ENCODE measurements around the gene CHSY3.

CHSY3 gene

GRCh38 chr5:130000460-130000859 lies 96.2 kb downstream of the CHSY3 start:
- Histone ChIP-seq H3K4me3 (ENCODE audit: low read length) (no peak overlapping the region), H3K27me3 (ENCODE audit: control insufficient read depth, low read length) (no peaks in the 10 kb centered on the region), H3K4me1 (ENCODE audit: control insufficient read depth, low read length) (no peaks in the 10 kb centered on the region), H3K79me2 (ENCODE audit: control insufficient read depth, low read length) (no peaks in the 10 kb centered on the region), H4K20me1 (ENCODE audit: control insufficient read depth, insufficient read depth, low read depth, low read length) (no peaks in the 10 kb centered on the region), H3K27ac (ENCODE audit: low read depth, low read length) (no peak overlapping the region), H3F3A (ENCODE audit: control insufficient read depth, insufficient read depth) (no peaks in the 10 kb centered on the region), H3K4me2 (ENCODE audit: low read length) (no peak overlapping the region), H3K9me3 (ENCODE audit: control insufficient read depth, insufficient read depth, low read length) (no peaks in the 10 kb centered on the region), H3K36me3 (ENCODE audit: control insufficient read depth, low read length) (no peaks in the 10 kb centered on the region), H3K9me2 (replicated peaks; ENCODE audit: control insufficient read depth, low read length) (no peaks in the 10 kb centered on the region)
- TF ChIP-seq EZH2phosphoT487 (IDR thresholded peaks at IDR 0.05; ENCODE audit: borderline replicate concordance, low read length) (no peak), CTCF (IDR thresholded peaks at IDR 0.05; ENCODE audit: low read depth, low read length, poor library complexity, severe bottlenecking) (no peak)

- Histone ChIP-seq H4K20me1 (ENCODE audit: control insufficient read depth, insufficient read depth, low read depth, low read length) (no peaks in the 10 kb centered on the region), H3K9me3 (ENCODE audit: control insufficient read depth, insufficient read depth, low read length) (no peaks in the 10 kb centered on the region), H3K27ac (ENCODE audit: low read depth, low read length) (no peak overlapping the region), H3K79me2 (ENCODE audit: control insufficient read depth, low read length) (no peaks in the 10 kb centered on the region), H3K9me2 (replicated peaks; ENCODE audit: control insufficient read depth, low read length) (no peaks in the 10 kb centered on the region), H3K4me3 (ENCODE audit: low read length) (no peak overlapping the region), H3K4me1 (ENCODE audit: control insufficient read depth, low read length) (no peaks in the 10 kb centered on the region), H3F3A (ENCODE audit: control insufficient read depth, insufficient read depth) (no peaks in the 10 kb centered on the region), H3K27me3 (ENCODE audit: control insufficient read depth, low read length) (no peaks in the 10 kb centered on the region), H3K4me2 (ENCODE audit: low read length) (no peak overlapping the region), H3K36me3 (ENCODE audit: control insufficient read depth, low read length) (no peaks in the 10 kb centered on the region)
- no peak for TF ChIP-seq CTCF (IDR thresholded peaks at IDR 0.05; ENCODE audit: low read depth, low read length, poor library complexity, severe bottlenecking)
- no peak for TF ChIP-seq EZH2phosphoT487 (IDR thresholded peaks at IDR 0.05; ENCODE audit: borderline replicate concordance, low read length)
Observed at GRCh38 chr5:130002183-130002582, 97.9 kb downstream of the CHSY3 start.

GRCh38 chr5:130002876-130003275 lies 98.6 kb downstream of the CHSY3 start:
- TF ChIP-seq CTCF (IDR thresholded peaks at IDR 0.05; ENCODE audit: low read depth, low read length, poor library complexity, severe bottlenecking) (no peak), EZH2phosphoT487 (IDR thresholded peaks at IDR 0.05; ENCODE audit: borderline replicate concordance, low read length) (no peak)
- no peaks in the 10 kb centered on the region for H3K9me3 ChIP-seq (ENCODE audit: control insufficient read depth, insufficient read depth, low read length)
- H4K20me1 ChIP-seq (ENCODE audit: control insufficient read depth, insufficient read depth, low read depth, low read length) = no peaks in the 10 kb centered on the region
- no peaks in the 10 kb centered on the region for H3K36me3 ChIP-seq (ENCODE audit: control insufficient read depth, low read length)
- H3K79me2 ChIP-seq (ENCODE audit: control insufficient read depth, low read length) = no peaks in the 10 kb centered on the region
- H3K27ac ChIP-seq (ENCODE audit: low read depth, low read length) = no peak overlapping the region
- H3K4me2 ChIP-seq (ENCODE audit: low read length) = no peak overlapping the region
- no peaks in the 10 kb centered on the region for H3F3A ChIP-seq (ENCODE audit: control insufficient read depth, insufficient read depth)
- no peak overlapping the region for H3K4me3 ChIP-seq (ENCODE audit: low read length)
- H3K27me3 ChIP-seq (ENCODE audit: control insufficient read depth, low read length) = no peaks in the 10 kb centered on the region
- H3K4me1 ChIP-seq (ENCODE audit: control insufficient read depth, low read length) = no peaks in the 10 kb centered on the region
- H3K9me2 ChIP-seq (replicated peaks; ENCODE audit: control insufficient read depth, low read length) = no peaks in the 10 kb centered on the region

DNA sequence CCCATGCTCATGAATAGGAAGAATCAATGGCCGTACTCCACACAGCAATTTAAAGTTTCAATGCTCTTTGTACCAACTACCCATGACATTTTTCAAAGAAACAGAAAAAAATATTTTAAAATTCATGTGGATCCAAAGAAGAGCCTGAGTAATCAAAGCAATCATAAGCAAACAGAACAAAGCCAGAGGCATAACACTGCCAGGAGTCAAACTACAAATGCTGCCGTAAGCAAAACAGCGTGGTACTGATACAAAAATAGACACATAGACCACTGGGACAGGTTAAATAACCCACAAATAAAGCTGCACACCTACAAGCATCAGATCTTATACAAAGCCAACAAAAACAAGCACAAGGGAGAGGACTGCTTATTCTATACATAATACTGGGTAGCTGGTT lies 107.7 kb downstream of the CHSY3 start:
- Histone ChIP-seq H3K4me2 (ENCODE audit: low read length) (no peak overlapping the region), H3K79me2 (ENCODE audit: control insufficient read depth, low read length) (no peaks in the 10 kb centered on the region), H3K9me3 (ENCODE audit: control insufficient read depth, insufficient read depth, low read length) (no peaks in the 10 kb centered on the region), H3K27me3 (ENCODE audit: control insufficient read depth, low read length) (no peaks in the 10 kb centered on the region), H4K20me1 (ENCODE audit: control insufficient read depth, insufficient read depth, low read depth, low read length) (no peaks in the 10 kb centered on the region), H3K4me3 (ENCODE audit: low read length) (no peak overlapping the region), H3K36me3 (ENCODE audit: control insufficient read depth, low read length) (no peaks in the 10 kb centered on the region), H3K9me2 (replicated peaks; ENCODE audit: control insufficient read depth, low read length) (no peaks in the 10 kb centered on the region), H3K4me1 (ENCODE audit: control insufficient read depth, low read length) (no peaks in the 10 kb centered on the region), H3K27ac (ENCODE audit: low read depth, low read length) (no peak overlapping the region), H3F3A (ENCODE audit: control insufficient read depth, insufficient read depth) (no peaks in the 10 kb centered on the region)
- TF ChIP-seq EZH2phosphoT487 (IDR thresholded peaks at IDR 0.05; ENCODE audit: borderline replicate concordance, low read length) (no peak), CTCF (IDR thresholded peaks at IDR 0.05; ENCODE audit: low read depth, low read length, poor library complexity, severe bottlenecking) (no peak)
